Measurements from ENCODE around the gene DEPP1.

- TF ChIP-seq RELA (IDR thresholded peaks at IDR 0.05; ENCODE audit: borderline replicate concordance, partially characterized antibody): no peak
- no peak for TF ChIP-seq ETV6 (conservative IDR thresholded peaks at IDR 0.05 in 1 of 2, IDR thresholded peaks at IDR 0.05 in 1 of 2; ENCODE audit: borderline replicate concordance in 1 of 2, low read depth in 1 of 2)
- TF ChIP-seq POLR2A (IDR thresholded peaks at IDR 0.05; ENCODE audit: low read depth, low read length): no peak
- no peak for TF ChIP-seq ATF2 (IDR thresholded peaks at IDR 0.05; ENCODE audit: low read length)
- no peak for TF ChIP-seq CTCF (IDR thresholded peaks at IDR 0.05 in 2 of 3, conservative IDR thresholded peaks at IDR 0.05 in 1 of 3; ENCODE audit: control insufficient read depth in 2 of 3, extremely low read depth in 1 of 3, insufficient read depth in 1 of 3, low read depth in 3 of 3, low read length in 3 of 3)
- TF ChIP-seq BCL11A (IDR thresholded peaks at IDR 0.05; ENCODE audit: low read depth, low read length): no peak
Measured at GRCh38 chr10:44937196-44938005, 41.2 kb downstream of the DEPP1 start.
